ENCODE results near the gene MAGEB17. TPM values are rescaled to one million over a fixed set of nuclear protein-coding genes. Genes with fewer than 3 reads are reported as not detected.

The MAGEB17 gene
- total RNA-seq, 1 experiment from 2014 or later: not detected

DNA sequence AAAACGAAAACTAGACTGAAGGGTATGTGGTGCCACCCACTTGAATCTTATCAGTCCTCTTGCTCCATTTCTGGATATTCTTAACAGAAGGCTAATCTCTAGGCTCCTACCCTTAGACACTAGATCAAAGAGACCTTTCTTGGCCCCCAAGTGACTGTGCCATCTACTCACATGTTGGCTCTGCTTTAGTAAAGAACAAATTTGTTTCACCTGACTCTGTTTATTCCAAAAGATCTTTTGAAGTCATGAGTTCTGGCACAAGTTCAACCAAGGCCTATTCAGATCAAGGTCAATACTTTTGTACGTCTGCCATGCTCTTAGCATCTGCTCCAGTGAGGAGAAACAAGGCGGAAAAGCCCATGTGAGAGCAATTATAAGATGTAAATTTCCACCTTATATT lies 37.3 kb downstream of the MAGEB17 start:
- Histone ChIP-seq H4K20me1 (ENCODE audit: insufficient read depth) (no peaks in the 10 kb centered on the region), H3K79me2 (ENCODE audit: insufficient read depth, low read length) (no peaks in the 10 kb centered on the region), H2AFZ (ENCODE audit: low read depth, low read length, poor library complexity, severe bottlenecking) (no peak overlapping the region), H3K27me3 (ENCODE audit: insufficient read depth, low read length) (no peaks in the 10 kb centered on the region), H3K4me1 (ENCODE audit: control insufficient read depth in 1 of 2, insufficient read depth in 2 of 2, low read length in 2 of 2) (peaks cover 0 to 3% of the 10 kb centered on the region in 2 experiments; a peak in 1 of 4 replicates), H3K4me2 (ENCODE audit: low read length) (no peak overlapping the region), H3K9me3 (ENCODE audit: control insufficient read depth in 1 of 2, insufficient read depth in 1 of 2, low read depth in 1 of 2, low read length in 2 of 2) (no peaks in the 10 kb centered on the region), H3K27ac (ENCODE audit: low read depth, low read length) (no peak overlapping the region), H3K4me3 (replicated peaks in 1 of 2; ENCODE audit: low read depth in 1 of 2, low read length in 2 of 2) (no peak overlapping the region), H3K9me2 (ENCODE audit: insufficient read depth) (no peaks in the 10 kb centered on the region), H3K36me3 (ENCODE audit: control insufficient read depth in 1 of 2, insufficient read depth in 2 of 2, low read length in 2 of 2) (no peaks in the 10 kb centered on the region), H3K9ac (ENCODE audit: low read length) (no peak overlapping the region)
- DNase-seq (ENCODE audit: low read depth, low spot score): no peak
- no TSS peak for BruUV-seq (replicated peaks)
- intact Hi-C loops (cut with micrococcal nuclease): no loop called here
- ATAC-seq: no peak
- ChIA-PET CTCF (no interaction called here), POLR2A (no interaction called here), RAD21 (ENCODE audit: low non-redundant PET in 1 of 2, low total read pairs in 2 of 2, uncharacterized antibody in 2 of 2, unreplicated experiment in 2 of 2) (no interaction called here)
- no peak for TF ChIP-seq ZNF274 (IDR thresholded peaks at IDR 0.05; ENCODE audit: low read depth, low read length)
- TF ChIP-seq, protein P1, sequence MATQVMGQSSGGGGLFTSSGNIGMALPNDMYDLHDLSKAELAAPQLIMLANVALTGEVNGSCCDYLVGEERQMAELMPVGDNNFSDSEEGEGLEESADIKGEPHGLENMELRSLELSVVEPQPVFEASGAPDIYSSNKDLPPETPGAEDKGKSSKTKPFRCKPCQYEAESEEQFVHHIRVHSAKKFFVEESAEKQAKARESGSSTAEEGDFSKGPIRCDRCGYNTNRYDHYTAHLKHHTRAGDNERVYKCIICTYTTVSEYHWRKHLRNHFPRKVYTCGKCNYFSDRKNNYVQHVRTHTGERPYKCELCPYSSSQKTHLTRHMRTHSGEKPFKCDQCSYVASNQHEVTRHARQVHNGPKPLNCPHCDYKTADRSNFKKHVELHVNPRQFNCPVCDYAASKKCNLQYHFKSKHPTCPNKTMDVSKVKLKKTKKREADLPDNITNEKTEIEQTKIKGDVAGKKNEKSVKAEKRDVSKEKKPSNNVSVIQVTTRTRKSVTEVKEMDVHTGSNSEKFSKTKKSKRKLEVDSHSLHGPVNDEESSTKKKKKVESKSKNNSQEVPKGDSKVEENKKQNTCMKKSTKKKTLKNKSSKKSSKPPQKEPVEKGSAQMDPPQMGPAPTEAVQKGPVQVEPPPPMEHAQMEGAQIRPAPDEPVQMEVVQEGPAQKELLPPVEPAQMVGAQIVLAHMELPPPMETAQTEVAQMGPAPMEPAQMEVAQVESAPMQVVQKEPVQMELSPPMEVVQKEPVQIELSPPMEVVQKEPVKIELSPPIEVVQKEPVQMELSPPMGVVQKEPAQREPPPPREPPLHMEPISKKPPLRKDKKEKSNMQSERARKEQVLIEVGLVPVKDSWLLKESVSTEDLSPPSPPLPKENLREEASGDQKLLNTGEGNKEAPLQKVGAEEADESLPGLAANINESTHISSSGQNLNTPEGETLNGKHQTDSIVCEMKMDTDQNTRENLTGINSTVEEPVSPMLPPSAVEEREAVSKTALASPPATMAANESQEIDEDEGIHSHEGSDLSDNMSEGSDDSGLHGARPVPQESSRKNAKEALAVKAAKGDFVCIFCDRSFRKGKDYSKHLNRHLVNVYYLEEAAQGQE (IDR thresholded peaks at IDR 0.05; ENCODE audit: low read depth): no peak
- no peak for TF ChIP-seq TCF7L2 (IDR thresholded peaks at IDR 0.05; ENCODE audit: borderline replicate concordance, extremely low read depth, insufficient read depth, insufficient read length)
- TF ChIP-seq, protein P2, sequence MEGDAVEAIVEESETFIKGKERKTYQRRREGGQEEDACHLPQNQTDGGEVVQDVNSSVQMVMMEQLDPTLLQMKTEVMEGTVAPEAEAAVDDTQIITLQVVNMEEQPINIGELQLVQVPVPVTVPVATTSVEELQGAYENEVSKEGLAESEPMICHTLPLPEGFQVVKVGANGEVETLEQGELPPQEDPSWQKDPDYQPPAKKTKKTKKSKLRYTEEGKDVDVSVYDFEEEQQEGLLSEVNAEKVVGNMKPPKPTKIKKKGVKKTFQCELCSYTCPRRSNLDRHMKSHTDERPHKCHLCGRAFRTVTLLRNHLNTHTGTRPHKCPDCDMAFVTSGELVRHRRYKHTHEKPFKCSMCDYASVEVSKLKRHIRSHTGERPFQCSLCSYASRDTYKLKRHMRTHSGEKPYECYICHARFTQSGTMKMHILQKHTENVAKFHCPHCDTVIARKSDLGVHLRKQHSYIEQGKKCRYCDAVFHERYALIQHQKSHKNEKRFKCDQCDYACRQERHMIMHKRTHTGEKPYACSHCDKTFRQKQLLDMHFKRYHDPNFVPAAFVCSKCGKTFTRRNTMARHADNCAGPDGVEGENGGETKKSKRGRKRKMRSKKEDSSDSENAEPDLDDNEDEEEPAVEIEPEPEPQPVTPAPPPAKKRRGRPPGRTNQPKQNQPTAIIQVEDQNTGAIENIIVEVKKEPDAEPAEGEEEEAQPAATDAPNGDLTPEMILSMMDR (IDR thresholded peaks at IDR 0.05 in 2 of 3, conservative IDR thresholded peaks at IDR 0.05 in 1 of 3; ENCODE audit: borderline replicate concordance in 1 of 3, insufficient read depth in 1 of 3, low read depth in 2 of 3, low read length in 2 of 3): no peak
- no peak for TF ChIP-seq ELF1 (IDR thresholded peaks at IDR 0.05; ENCODE audit: borderline replicate concordance, low read depth)

Measured in HCT116 (cell line).